OCI-LY7 (cell line): ENCODE data around the gene TMEM272.

ENCODE experiments used
- CTCF ChIP-seq: fragments of 200-600 bp; sonication (generic); conservative IDR thresholded peaks from 2 replicates; pipeline ENCODE4 v1.5.1; 2014; ENCODE audit warnings: mild to moderate bottlenecking, antibody characterized with exemption, low read length, moderate library complexity, mixed read lengths
- EZH2phosphoT487 ChIP-seq: fragments of 200-600 bp; sonication (generic); IDR thresholded peaks from 2 replicates; pipeline ENCODE4 v1.6.1; 2018; ENCODE audit warnings: low read depth, borderline replicate concordance, mild to moderate bottlenecking, mixed run types, antibody characterized with exemption, low read length, moderate library complexity, mixed read lengths

GRCh38 chr13:51786425-51787265 is 58.3 kb downstream of the TMEM272 start:
- no peak for TF ChIP-seq CTCF
- no peak for TF ChIP-seq EZH2phosphoT487
